ENCODE results near the gene C12orf56.

The C12orf56 gene, protein sequence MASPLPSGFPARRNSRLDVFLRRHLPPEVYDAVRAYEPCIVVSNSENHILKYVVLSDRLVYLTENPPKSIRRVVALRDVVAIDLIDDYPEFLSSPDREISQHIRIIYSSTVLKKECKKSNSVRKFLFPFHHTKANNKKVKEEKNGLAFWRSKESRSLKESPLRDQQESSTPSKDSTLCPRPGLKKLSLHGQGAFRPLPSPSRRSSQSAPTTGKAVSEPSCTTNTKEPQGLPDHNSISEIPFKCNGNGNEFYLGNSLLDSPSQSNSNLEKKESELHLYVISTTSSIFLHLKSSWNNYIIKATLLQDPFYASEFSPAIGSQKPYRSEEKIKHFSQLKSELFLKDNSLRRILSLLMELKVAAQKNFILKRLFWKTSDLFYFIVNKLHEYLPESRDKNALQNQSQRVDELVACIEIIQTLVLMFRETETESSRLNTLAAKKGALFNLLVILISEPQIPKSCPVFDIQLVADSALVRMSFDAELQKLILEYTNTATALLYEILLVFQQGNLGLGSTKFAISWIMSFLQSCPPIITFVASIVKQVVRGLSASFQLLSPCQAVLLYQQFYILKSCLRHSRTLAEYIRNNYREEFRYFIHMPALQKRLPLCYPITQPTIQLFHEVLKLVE

DNA sequence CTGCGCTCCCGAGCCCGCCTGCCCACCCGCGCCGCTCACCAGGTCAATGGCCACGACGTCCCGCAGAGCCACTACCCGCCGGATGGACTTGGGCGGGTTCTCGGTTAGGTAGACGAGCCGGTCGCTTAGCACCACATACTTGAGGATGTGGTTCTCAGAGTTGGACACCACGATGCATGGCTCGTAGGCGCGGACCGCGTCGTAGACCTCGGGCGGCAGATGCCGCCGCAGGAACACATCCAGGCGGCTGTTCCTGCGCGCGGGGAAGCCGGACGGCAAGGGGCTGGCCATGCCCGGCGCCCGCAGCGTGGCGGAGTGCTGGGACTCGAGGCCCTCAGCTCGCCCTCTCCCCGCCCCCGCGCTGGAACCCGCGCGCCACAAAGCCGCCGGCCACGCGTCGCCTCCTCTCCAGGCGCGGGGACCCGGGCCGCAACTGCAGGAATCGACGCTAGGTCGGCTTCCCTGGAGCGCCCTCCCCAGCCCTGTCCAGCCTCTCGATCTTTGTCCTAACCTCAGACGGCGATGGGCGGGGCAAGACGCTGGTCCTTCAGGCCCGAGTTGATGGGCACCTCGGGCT is at the start of gene C12orf56:
Gene C12orf56, minus strand, starts transcription at position 484 of the 577 bp plus-strand sequence. Its CDS starts 193 bp downstream, at position 291.
- DNase-seq (ENCODE audit: low spot score): no peak

DNA sequence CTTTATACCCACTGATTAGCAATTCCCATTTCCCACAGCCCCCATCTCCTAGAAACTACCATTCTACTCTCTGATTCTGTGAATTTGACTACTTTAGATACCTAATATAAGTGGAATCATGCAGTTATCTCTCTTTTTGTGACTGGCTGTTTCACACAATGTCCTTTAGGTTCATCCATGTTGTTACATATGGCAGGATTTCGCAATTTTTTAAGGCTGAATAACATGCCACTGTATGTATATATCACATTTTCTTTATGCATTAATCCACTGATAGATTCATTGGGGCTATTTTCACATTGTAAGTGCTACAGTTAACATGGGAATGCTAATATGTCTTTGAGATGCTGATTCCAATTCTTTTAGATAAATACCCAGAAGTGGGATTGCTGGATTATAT is 49.5 kb upstream of the C12orf56 start:
- DNase-seq (ENCODE audit: low spot score): no peak

DNA sequence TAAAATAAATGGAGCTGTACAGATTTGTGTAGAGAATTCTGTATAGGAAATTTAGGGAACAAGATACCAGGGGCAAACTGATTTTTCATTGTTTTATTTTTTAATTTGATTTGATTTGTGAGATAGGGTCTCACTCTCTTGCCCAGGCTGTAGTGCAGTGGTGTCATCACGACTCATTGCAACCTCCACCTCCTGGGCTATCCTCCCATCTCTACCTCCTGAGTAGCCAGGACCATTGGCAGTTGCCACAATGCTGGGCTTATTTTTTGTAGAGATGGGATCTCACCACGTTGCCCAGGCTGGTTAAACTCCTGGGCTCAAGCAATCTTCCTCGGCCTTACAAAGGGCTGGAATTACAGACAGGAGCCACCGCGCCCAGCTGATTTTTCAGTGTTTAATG is 43.4 kb upstream of the C12orf56 start:
- DNase-seq (ENCODE audit: low spot score): no peak

DNA sequence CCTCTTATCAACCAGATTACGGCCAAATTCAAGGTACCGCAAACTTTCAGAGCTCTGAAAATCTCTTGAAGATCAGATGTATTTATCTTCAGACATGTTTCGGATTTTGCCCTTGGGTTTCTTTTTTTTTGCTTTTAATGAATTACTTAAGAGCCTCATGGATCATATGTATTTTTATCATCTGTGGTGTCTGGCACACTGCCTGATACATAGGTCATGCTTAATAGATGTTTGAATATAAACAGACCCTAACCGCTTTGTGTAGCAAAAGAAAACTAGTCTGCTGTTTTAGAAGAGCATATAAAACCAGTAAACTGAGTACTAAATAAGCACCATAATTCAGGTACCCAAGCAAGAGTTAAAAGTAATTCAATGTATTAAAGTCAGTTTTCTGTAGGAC is 41.2 kb upstream of the C12orf56 start:
- DNase-seq (ENCODE audit: low spot score): no peak

DNA sequence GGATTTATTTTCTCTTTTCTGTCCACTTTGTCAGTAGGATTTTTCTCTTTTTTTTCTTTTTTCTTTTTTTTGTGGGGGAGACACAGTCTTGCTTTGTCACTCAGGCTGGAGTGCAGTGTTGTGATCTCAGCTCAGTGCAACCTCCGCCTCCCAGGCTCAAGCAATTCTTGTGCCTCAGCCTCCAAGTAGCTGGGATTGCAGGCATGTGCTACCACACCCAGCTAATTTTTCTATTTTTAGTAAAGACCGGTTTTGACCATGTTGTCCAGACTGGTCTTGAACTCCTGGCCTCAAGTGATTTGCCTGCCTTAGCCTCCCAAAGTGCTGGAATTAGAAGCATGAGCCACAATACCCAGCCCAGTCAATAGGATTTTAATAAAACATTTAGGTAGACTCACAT is 40.3 kb upstream of the C12orf56 start:
- DNase-seq (ENCODE audit: low spot score): no peak

DNA sequence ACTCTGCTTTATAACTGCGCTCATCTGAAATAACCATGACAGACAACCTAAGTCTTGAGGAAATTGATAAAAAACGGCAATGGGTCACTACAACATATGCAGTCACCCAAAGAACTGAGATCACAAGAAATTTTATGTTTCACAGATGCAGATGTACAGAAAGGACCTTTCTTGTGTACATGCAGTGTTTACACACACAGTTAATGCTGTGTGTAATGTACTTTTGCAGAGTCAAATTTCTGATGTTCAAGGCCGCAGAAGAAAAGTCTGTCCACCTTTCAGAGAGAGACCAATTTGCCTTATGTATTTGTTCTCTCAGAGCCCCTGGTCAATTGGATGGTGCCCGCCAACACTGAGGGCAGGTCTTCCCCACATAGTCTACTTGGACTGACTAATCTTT is 38.4 kb upstream of the C12orf56 start:
- no peak for DNase-seq (ENCODE audit: low spot score)

DNA sequence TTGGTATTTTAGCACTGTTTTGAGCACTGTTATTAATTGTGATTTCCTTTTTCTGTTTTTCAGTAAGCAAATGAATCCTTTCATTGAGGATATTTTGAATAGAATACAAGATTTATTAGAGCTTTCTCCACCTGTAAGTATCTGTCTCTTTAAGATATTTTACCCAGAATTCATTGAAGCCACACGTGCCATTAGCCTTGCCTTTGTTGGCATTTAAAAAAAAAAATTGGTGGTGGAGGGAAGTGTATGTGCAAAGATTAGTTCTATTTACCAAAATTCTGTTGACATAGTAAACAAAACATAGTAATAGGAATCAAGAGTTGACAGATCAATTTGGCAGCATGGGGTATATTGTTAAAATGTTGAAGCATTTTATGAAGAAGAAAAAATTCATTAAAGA is 37.4 kb upstream of the C12orf56 start:
- DNase-seq (ENCODE audit: low spot score): no peak

DNA sequence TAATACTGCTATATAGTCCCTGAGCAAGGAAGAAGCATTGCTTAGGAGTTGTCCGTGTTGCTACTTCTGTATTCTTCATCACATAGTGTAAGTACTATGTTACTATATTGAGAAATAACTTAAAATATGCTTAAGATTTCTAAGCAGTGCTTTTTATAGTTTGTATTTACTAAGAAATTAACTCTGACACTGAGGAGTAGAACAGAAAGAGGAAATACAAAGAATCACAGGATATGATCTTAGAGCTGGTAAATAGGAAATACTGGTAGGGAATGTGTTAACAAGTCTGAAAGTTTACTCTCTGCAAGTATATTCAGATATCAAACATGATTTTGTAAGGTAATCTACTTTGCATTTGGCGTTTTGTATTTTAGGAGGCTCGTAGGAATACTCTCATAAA is 29.1 kb upstream of the C12orf56 start:
- DNase-seq (ENCODE audit: low spot score): no peak

DNA sequence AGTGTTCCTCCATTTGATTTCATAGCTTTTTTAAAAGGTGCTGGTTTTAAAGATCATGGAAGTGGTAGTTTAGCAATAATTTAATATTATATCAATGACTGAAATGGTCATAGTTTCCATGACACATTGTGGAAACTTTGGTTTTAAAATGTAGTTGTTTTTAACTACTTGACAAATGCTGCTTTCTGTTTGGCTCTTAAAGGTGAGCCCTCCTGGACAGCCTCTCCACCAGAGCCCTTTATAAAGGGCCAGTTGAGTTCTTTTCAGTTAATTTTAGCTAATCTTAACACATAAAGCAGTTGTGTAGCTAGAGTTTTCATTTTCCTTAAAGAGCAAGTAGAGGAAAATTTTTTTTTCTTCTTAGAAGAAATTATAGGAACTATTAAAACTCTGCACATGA is 27.7 kb upstream of the C12orf56 start:
- no peak for DNase-seq (ENCODE audit: low spot score)

DNA sequence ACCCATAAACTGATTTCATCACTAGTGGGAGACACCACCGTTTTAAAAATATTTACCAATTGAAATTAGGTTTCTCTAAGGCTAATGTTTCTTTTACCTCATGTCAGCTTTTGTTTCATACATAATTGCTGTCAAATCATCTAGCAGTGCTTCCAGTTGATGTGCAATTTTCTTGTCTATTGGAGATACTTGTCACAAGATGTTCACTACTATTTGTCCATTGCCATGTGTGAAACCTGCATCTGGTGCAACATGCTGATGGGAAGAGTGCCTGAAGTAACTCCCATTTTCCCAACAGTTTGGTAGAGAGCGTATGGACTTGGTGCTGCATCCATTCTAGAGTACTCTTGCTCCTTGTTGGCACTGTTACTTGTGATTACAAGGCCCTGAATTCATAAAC is 23.3 kb upstream of the C12orf56 start:
- DNase-seq (ENCODE audit: low spot score): no peak

DNA sequence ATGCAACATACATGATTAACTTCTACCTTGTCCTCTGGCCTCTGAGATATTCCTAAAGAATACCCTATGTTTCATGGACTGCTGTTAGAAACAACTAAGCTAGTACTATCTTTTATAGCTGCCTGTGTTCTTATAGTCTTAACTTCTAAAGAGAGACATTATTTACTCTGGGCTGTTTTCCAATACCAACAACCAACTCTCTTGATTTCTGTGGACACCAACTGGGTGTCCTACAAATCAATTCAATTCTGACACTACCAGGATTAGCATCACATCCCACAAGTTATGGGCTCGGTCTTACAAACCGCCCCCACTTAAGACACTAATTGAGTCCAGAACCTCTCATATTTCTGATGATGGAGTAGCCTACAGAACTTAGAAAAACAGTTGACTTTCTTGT is 21.9 kb upstream of the C12orf56 start:
- no peak for DNase-seq (ENCODE audit: low spot score)

DNA sequence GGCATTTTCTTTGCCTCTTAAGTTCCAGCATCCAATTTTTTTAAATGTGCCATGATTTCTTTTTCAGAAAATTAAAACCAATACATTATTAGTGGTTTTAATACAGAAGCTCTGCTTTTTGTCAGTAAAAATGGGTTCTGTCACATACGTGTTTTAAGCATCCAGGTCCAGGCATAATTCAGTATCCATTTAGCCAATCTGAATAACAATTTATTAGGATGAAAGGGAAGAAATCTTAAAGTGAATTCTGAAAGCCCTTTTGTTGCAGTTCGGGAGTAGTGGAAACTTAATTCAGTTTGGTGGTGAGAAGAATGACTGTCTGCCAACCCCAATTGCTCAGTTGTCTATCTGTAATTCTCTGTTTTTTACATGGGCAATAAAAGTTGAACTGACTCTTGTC is 20.9 kb upstream of the C12orf56 start:
- DNase-seq (ENCODE audit: low spot score): no peak

DNA sequence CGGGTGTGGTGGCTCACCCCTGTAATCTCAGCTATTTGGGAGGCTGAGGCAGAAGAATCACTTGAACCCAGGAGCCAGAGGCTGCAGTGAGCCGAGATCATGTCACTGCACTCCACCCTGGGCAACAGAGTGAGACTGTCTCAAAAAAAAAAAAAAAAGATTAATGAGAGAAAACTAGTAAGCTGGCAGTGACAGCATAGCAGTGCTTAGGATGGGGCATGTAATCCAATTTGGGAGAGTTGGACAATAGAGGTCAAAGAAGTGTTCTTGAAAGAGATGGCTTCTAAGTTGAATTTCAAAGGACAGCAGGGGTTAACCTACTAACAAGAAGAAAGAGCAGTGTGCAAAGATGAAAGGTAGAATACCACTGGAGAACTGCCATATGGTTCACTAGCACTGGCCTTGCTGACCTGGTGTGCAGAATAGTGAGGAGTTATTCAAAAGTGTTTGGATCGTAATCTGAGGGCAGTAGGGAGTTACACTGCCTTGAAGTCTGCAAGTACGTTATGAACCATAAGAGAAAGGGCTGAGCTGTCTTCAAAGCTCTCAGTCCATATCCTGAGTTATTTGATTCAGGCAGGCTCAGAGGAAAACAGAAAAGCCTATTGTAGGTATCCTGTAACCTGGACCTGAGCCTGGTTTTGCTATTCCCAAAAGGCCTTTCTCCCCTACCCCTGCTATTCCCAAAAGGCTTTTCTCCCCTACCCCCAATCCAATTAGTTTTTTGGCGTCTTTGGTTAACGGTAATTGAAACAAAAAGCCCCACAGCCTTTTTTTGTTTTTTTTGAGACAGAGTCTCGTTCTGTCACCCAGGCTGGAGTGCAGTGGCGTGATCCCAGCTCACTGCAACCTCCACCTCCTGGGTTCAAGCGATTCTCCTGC is 17.0 kb upstream of the C12orf56 start:
- no peak for DNase-seq (ENCODE audit: low spot score)

DNA sequence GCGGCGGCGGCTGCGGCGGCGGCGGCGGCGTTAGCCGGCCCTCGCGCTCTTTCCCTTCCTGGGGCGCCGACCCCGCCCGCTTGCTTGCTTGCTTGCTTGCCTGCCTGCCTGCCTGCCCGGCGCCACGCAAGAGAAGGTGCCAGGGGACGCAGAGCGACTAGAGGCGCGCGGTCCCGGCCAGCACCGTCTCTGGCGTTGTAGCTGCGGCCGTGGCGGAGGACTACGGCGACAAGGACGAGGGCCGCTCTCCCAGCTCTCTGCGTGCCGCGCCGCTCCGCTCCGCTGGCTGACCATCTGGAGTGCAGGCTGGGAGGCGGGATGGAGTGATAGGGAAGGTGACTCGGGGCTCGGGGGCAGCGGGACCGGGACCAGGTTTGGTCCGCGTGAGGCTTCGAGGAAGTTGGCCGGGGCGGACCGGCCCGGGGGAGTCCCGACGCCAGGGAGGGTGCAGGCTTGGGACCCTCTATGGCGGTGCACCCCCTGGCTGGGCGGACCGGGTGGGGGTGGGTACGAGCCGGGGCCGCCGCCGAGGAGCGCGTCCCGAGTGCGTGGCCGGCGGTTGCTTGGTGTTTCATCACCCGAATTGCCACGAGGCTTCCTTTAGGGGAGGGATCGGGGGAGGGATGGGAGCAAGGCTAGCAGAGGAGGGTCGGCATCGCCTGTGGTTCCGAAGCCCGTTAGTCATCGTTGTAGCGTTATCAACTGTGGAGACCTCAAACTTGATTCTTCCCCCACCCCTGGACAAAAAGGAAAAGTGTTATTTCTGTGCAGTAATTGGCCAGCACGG is 14.1 kb upstream of the C12orf56 start:
- DNase-seq (ENCODE audit: low spot score): peak; percentile 46

DNA sequence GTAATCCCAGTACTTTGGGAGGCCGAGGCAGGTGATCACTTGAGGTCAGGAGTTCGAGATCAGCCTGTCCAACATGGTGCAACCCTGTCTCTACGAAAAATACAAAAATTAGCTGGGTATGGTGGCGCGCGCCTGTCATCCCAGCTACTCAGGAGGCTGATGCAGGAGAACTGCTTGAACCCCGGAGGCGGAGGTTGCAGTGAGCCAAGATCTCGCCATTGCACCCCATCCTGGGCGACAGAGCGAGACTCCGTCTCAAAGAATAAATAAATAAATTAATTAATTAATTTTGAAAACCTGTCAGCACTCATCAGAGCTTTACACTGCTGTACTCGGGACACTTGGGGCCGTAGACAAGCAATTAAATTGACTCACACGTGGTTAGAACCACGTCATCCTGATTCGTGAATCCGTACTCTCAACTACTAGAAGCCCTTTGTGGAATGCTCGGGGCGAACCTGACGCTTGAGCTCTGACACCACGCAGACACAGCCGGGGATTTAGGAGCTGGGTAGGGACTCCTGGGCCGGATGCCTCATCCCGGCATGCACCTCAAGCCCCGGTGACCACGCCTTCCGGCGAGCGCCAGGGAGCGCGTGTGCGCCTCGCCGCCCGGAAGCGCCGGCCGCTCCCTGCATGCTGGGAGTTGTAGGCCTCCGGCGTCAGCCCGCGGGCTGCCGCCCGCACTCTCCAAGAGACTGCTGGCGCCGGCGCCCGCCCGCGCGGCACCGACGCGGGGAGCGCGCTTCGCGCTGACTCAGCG is 13.3 kb upstream of the C12orf56 start, which contains the start of gene XPOT:
Gene XPOT, plus strand, starts transcription at position 686 of the 763 bp plus-strand sequence. CDS start 5,644 bp downstream, outside the sequence.
- peak; percentile 93 for DNase-seq (ENCODE audit: low spot score)

DNA sequence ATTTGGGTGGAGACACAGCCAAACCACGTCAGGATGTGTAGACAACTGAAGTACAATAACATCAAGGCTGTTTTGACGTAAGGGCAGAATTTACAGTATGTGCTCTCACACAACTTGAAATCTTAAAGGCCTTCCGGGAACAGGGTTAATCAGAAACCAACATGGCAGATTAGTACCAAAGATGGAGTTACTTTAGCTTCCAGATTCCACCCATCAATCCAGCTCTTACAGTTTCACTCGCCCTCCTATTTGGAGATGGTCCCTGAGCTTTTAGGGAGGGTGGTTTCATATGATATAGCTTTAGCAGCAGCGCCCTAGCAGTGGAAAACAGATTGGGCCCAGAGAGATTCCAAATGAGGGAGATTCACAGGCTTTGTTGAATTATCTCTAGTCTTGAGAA is 11.6 kb upstream of the C12orf56 start:
- DNase-seq (ENCODE audit: low spot score): no peak

DNA sequence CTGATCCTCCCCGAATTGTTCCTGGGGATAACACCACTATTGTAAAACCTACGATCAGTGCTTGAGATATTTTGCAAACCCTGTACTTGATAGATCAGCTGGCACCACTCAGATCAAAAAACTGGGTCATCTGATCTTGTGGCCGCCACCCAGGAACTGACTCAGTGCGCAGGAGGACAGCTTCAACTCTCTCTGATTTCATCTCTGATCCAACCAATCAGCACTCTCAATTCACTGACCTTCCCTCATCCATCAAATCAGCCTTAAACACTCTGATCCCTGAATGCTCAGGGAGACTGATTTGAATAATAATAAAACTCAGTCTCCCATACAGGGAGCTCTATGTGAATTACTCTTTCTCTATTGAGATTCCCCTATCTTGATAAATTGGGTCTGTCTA is 9.5 kb upstream of the C12orf56 start:
- DNase-seq (ENCODE audit: low spot score): no peak

DNA sequence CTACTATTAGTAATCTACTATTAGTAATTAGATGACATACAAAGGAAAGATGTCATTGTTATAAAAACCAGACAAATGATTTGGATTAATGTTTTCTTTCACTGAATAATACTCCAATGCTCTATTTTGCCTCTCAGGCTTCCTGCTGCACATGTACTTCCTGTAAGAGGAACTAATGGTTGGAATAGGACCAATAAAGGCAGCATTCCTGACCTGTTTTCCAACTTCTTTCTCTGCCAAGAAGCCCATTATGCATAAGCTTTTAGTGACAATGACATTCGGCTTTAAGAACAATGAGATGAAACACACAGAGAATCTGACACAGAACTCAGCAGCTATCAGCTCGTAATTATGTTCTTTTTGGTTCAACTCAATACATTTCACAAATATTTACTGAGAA is 5.2 kb upstream of the C12orf56 start:
- DNase-seq (ENCODE audit: low spot score): no peak

DNA sequence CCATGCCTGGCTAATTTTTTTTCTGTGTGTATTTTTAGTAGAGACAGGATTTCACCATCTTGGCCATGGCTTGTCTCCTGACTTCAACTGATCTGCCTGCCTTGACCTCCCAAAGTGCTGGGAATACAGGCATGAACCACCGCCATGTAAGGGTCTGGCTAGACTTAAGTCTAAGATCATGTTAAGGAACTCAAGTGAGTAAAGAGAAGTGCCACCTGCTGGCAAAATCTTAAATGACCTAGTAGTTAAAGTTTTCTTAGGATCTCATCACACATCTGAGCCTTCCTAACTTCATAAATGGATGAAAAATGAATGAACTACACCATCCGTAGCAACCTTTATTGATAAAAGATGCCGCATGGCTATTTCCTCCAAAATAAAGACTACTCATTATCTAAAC is 1.7 kb upstream of the C12orf56 start:
- no peak for DNase-seq (ENCODE audit: low spot score)

DNA sequence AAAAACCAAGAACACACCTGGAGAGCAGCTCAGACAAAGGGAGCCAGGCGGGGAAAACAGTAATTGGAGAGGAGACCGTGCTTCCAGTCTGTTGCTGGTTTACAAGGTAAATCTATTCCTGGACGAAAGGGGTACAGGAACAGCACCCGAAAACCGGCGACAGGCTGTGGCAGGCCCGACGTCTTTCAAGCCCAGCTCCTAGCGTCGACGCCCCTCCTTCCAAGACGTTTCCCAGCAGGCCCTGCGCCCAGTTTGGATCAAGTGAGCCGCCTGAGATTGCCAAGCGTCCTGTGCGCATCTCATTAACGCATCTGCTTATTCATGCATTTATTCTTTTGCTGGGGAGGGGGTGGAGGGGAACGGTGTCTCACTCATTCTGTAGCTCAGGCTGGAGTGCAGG is 1.4 kb downstream of the C12orf56 start:
- DNase-seq (ENCODE audit: low spot score): no peak

Measured in germinal center (tissue), 1 donor.